ENCODE measurements around the gene PCDH9.
"Not testable (repeated sequence)": the region's sequence is repeated elsewhere in the genome, so short reads cannot be mapped to it uniquely, and the experiment has no call there.

The PCDH9 gene

DNA sequence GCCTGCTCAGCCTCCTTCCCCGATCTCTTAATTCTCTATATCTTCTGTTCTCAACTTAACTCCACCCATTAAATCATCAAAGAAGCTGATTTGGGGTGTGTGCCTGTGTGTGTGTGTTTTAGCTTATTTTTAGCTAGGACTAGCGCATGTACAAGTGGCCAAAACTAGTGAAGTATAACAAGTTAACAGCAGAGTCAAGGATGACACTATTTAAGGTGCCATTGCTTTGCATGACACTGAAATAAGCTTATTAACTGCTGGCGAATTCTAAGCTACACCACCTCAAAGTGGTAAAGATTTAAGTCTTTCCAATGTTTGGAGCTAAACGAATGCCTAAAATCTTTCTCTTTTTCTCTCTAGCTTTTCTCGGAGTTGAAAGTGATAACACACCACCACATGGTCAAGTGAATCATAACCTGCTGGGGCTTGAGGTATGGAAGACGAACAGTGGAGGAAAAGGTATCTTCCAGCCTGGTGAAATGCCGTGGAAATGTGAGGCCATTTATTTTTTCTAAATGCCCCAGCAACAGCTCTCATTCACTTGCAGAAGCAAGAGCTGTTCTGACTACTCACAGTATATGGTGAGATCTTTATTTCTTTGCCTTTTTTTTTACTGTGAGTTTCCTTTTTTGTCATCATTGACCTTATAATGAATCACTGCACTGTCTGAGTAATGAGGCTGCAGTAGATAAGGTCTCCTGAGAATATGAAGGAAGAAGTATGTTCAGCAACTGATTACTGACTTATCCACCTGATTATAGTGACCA lies 570.3 kb downstream of the PCDH9 start:
- no peak for DNase-seq (ENCODE audit: low spot score)

DNA sequence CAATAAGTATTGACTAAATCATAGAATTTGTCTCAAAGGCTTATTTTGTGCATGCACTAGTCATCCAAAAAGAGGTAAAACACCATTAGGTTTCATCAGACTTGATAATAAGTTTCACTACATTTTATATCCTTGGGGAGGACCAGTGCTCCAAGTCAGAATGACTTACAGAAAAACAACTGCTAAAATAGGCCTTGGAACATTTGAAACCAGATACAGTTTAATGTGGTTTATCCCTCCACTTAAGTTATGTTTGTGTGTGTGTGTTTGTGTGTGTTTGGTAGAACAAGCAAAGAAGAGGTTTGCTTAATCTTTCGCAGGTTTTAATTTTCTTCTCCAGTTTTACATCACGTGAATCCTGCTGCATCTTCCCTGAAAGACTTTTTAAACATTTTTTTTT lies 570.9 kb downstream of the PCDH9 start:
- DNase-seq (ENCODE audit: low spot score): no peak

DNA sequence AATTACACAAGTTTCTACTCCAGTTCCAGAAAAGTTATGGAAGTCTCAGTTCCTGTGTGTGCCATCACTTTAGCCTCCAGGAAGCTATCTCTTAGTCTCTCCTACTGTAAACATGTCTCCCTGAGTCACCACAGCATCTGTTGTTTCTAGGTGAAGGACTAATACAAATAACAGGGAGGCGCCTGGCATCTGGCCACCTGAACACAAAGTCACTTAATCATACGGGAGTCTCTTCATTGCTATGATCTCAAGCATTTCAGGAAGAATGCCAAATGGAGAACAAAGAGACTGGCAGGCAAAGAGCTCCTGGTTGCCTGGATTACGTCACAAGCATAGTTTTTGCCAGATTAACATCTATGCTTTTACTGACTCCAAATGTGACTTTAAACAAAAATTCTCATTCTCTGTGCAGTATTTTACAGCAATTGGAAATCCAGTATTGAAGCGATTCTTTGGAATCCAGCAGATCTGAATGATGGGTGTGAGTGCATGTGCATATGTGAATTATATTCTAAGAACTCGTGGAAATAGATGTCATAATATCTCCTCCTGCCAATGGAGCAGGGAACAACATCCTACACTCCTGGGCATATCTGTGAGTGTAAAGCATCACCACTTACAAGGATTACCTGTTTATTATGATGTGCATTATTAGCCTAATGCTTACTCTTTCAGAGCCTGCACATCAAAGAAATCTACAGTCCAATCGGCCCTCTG lies 572.8 kb downstream of the PCDH9 start:
- no peak for DNase-seq (ENCODE audit: low spot score)

DNA sequence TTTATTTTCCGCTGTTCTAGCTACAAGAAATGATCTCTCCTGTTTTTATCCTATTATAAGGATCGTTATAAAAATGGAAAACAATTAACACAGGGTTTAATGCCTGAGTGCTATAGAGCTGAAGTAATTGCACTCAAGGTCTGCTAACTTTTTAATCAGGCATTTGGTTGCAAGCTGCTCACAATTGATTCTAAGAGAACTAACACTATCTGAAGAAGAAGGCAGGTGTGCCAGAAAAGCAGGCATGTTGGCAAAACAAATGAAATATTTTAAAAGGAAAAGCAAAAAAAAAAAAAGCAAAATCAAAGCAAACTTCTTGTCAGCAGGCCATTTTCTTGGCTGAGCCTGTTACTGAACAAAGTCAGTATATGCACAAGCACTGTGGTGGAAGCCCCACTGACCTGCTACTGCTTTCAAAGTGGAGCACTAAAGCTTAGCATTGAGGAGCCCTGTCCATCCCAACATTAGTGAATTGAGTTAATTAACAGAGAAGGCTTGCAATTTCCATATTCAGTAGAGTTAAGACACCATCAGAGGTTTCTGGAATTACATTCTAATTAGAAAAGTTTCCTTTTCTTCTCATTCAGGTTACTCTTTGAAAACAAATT lies 574.2 kb downstream of the PCDH9 start:
- DNase-seq (ENCODE audit: low spot score): no peak

DNA sequence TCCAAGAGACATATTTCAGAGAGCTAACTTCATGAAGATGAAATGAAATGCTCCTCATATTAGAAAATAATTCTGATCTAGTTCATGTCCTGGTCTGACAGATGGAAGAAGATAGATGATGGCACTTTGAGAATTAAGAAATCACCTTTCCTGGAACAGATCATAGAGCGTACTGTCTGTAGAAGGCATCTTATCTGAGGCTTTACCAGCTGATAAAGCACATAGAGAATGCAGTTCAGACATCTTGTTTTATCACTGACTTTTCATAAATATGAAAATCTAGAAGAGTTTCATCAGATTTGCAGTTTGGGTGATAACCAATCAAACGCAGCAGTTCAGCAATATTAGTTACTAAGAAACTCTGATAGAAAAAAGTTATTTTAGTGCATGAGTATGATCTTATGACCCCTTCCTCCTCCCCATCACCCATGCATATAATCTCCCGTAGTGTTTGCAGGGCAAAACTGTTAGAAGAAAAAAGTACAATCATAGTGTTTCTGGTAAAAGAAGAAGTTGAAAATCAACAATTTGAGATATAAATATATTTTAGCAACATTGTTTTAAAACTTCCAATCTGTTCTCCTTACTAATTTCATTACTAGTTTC lies 585.2 kb downstream of the PCDH9 start:
- DNase-seq (ENCODE audit: low spot score): no peak

- DNase-seq (ENCODE audit: low spot score): no peak
Measured at GRCh38 chr13:66640231-66640630, 589.9 kb downstream of the PCDH9 start.

DNA sequence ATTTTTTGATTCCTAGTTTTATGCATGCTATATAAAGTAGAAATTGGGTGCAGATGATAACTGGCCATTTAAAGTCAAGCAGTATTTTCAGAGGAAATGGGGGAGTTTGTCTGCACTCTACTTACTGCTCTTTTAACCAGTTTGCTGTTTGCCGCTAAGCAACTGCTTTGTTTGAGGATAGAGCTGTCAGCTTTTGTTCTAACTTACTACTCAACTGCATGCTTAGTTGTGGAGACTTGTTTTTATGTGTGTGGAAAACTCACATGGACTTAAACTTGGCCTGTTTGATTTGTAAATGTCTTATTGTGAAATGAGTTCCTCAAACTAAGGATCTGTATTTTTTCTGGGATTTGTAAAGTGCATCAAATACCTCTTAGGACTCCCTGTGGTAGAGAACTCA lies 591.1 kb downstream of the PCDH9 start:
- no peak for DNase-seq (ENCODE audit: low spot score)

GRCh38 chr13:66635526-66635925 lies 594.6 kb downstream of the PCDH9 start:
- no peak for DNase-seq (ENCODE audit: low spot score)

DNA sequence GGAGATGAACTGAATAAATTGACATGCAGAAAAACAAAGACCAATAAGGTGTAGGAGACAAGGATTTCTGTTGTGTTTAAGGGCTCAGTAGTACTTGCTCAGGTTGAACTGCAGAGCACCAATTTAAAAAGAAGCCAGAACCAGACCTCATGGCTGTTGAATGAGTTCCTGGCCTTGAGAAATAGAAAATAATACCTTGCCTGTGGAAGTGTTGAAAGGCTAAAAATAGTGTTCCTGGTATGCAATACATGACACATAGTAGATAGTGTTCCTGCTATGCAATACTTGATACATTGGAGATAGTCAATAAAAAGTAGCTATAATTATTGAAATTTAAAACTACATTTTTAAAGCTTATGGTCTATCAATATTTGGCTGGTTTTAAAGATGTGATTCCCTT lies 595.8 kb downstream of the PCDH9 start:
- no peak for DNase-seq (ENCODE audit: low spot score)

GRCh38 chr13:66627512-66627911 lies 602.6 kb downstream of the PCDH9 start:
- DNase-seq (ENCODE audit: low spot score): no peak

DNA sequence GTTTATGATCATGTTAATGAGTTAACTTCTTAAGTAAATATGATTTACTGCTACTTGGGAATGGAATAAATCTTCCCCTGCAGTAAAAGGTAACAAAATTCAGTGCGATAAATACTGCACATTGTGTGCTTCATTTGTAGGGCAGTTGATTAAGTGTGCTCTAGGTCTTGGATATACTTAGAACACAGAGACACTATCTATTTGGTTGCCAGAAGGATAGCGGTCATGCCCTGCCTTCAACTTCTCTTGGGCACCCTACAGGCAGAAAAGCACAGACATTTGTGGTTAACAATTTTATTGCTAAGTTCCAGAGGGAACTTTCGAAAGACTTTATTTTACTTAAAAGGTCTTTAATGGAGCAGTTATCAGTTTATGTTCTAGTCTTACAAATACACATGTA lies 605.8 kb downstream of the PCDH9 start:
- no peak for DNase-seq (ENCODE audit: low spot score)

- no peak for DNase-seq (ENCODE audit: low spot score)
Measured at GRCh38 chr13:66623129-66623820, 606.9 kb downstream of the PCDH9 start.

DNA sequence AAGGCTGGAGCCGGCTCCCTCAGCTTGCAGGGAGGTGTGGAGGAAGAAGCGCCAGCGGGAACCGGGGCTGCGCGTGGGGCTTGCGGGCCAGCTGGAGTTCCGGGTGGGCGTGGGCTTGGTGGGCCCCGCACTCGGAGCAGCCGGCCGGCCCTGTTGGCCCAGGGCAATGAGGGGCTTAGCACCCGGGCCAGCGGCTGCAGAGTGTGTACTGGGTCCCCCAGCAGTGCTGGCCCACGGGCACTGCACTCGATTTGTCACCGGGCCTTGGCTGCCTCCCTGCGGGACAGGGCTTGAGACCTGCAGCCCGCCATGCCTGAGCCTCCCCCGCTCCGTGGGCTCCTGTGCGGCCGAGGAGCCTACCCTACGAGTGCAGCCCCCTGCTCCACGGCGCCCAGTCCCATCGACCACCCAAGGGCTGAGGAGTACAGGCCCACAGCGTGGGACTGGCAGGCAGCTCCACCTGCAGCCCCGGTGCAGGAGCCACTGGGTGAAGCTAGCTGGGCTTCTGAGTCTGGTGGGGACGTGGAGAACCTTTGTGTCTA lies 608.2 kb downstream of the PCDH9 start:
- not testable (repeated sequence) for DNase-seq (ENCODE audit: low spot score)

GRCh38 chr13:66618702-66619101 lies 611.4 kb downstream of the PCDH9 start:
- DNase-seq (ENCODE audit: low spot score): no peak

DNA sequence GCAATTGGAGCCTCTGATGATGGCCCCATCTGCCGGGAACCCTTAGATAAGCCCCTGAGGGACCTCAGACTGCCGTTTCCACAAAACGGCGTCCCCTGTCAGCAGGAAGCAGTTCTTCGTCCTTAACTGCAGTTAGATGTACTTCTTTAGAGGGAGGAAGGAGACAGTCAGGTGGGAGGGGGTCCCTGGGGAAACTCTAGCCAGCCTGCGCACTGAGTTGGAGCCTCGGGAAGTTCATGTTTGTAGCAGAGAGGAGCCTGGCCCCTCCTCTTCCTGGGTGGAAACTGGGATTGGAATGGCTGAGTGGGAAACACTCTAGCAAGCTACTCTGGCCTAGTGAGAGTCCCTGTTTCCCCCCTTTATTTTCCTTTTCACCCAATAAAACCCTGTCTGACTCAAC lies 612.4 kb downstream of the PCDH9 start:
- DNase-seq (ENCODE audit: low spot score): no peak

- DNase-seq (ENCODE audit: low spot score): no peak
Measured at GRCh38 chr13:66612983-66613382, 617.2 kb downstream of the PCDH9 start.

DNA sequence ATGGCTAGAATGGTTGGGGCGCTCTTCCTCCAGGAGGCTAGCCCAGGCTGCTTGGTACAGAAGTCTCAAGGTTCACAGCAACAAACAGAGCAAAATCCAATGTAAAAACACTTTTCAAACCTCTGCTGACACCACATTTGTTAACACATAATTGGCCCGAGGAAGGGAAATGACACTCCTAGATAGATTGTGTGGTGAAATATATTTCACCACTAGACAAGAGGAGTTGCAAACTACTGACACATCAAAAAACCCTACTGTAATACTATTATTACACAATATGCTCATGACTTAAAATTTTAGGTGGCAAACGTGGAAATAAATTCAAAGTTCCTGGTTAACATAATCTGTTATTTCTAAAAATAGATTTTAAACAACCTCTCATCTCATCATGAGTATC lies 643.6 kb downstream of the PCDH9 start:
- no peak for DNase-seq (ENCODE audit: low spot score)

DNA sequence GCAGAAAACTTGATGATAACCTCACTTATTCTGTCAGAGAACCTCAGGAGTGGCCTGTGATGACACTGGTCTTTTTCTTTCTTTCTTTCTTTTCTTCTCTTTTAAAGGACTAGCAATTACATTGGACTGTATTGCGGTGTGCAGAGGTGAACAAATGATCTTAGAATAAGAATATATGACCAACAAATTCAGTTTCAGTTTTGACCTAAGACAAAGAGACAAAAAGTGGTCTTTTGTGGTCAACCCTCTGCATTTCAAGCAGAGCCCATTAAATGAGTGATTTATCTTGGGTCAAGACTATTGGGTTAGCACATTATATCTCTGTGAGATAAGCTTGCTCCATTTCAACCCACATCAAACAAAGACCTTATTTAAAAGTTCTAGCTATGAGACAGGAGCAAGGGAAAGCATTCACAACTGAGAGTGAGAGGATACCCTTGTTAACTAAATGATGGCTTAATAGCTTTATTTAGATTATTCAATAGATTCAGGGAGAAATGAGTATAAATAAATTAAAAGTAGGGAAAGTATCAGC lies 644.4 kb downstream of the PCDH9 start:
- no peak for DNase-seq (ENCODE audit: low spot score)

GRCh38 chr13:66581675-66582074 lies 648.5 kb downstream of the PCDH9 start:
- no peak for DNase-seq (ENCODE audit: low spot score)

DNA sequence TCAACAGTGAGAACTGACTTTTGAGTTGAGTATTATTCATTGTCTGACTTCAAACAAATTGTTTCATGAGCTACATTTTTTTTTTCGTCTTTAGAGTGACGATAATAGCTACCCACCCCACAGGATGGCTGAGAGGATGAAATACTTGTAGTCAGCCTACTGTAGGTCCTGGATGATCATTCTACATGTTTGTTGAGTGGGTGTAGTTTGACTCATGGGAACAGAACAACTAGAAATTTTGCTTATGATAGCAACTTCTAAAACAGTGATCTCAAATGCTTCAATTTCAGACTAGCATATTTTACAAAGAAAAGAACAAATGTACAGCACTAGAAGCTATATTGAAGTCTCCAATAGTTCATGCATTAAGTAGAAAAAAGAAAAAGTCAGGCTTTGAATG lies 651.8 kb downstream of the PCDH9 start:
- DNase-seq (ENCODE audit: low spot score): no peak

GRCh38 chr13:66577358-66577757 lies 652.8 kb downstream of the PCDH9 start:
- DNase-seq (ENCODE audit: low spot score): no peak

DNA sequence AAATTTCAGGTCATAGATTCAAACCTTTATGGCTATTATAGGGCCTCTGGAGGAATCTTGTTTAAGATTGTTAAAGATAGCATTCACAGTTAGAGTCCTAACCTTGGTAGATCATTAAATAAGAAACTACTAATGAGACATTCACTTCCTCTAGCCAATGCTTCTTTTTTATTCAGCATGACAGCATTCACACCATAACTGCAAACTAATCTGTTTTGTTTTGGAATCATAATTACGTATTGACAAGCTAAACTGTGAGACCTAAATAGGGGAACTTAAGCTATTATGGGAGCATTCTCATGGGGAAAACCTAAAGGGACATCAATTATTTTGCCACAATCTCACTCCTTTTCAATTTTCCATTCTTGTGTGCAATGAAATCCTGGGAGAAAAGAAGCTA lies 653.8 kb downstream of the PCDH9 start:
- DNase-seq (ENCODE audit: low spot score): no peak

Data from CD4-positive, alpha-beta T cell treated with Interleukin-15 for 4 hours (primary cell).